HG02623 (cell line): ENCODE data around the gene ZDHHC20.
A peak's percentile ranks its signal among the peaks of the same experiment; 100 is the strongest.

Experiments used
- ATAC-seq: cut with Tn5 transposase; IDR thresholded peaks from one replicate; pipeline ENCODE4 v1.9.1; 2021; ENCODE audit warnings: moderate library complexity; ENCODE audit not compliant: unreplicated experiment

The ZDHHC20 gene

GRCh38 chr13:21362741-21363140 is 96.4 kb downstream of the ZDHHC20 start:
- no peak for ATAC-seq

GRCh38 chr13:21361706-21362105 is 97.4 kb downstream of the ZDHHC20 start:
- no peak for ATAC-seq

- no peak for ATAC-seq
Measured at GRCh38 chr13:21361123-21361522, 98.0 kb downstream of the ZDHHC20 start.

- no peak for ATAC-seq
Measured at GRCh38 chr13:21360463-21360862, 98.6 kb downstream of the ZDHHC20 start.

GRCh38 chr13:21359855-21360254 is 99.2 kb downstream of the ZDHHC20 start:
- no peak for ATAC-seq

GRCh38 chr13:21355304-21355703 is 103.8 kb downstream of the ZDHHC20 start:
- ATAC-seq, result no peak

GRCh38 chr13:21354721-21355120 is 104.4 kb downstream of the ZDHHC20 start:
- no peak for ATAC-seq

GRCh38 chr13:21348488-21349120 is 110.5 kb downstream of the ZDHHC20 start:
- no peak for ATAC-seq

- no peak for ATAC-seq
Measured at GRCh38 chr13:21347753-21348318, 111.3 kb downstream of the ZDHHC20 start.

GRCh38 chr13:21344662-21345176 is 114.4 kb downstream of the ZDHHC20 start:
- peak; percentile 56 for ATAC-seq

GRCh38 chr13:21343659-21344058 is 115.4 kb downstream of the ZDHHC20 start:
- no peak for ATAC-seq

- no peak for ATAC-seq
Measured at GRCh38 chr13:21342699-21343442, 116.2 kb downstream of the ZDHHC20 start.

GRCh38 chr13:21341637-21342422 is 117.3 kb downstream of the ZDHHC20 start:
- ATAC-seq, result no peak

- no peak for ATAC-seq
Measured at GRCh38 chr13:21338639-21339278, 120.3 kb downstream of the ZDHHC20 start.

GRCh38 chr13:21338156-21338555 is 120.9 kb downstream of the ZDHHC20 start:
- no peak for ATAC-seq

- no peak for ATAC-seq
Measured at GRCh38 chr13:21336609-21337349, 122.3 kb downstream of the ZDHHC20 start.

GRCh38 chr13:21333186-21333585 is 125.9 kb downstream of the ZDHHC20 start:
- no peak for ATAC-seq

- peak; percentile 78 for ATAC-seq
Measured at GRCh38 chr13:21330126-21330861, 128.8 kb downstream of the ZDHHC20 start.

GRCh38 chr13:21328836-21329477 is 130.1 kb downstream of the ZDHHC20 start:
- no peak for ATAC-seq
